ENCODE measurements around the gene TSC22D4.
A peak's percentile ranks its signal among the peaks of the same experiment; 100 is the strongest.
"Not testable (repeated sequence)": the region's sequence is repeated elsewhere in the genome, so short reads cannot be mapped to it uniquely, and the experiment has no call there.

TSC22D4 gene

DNA sequence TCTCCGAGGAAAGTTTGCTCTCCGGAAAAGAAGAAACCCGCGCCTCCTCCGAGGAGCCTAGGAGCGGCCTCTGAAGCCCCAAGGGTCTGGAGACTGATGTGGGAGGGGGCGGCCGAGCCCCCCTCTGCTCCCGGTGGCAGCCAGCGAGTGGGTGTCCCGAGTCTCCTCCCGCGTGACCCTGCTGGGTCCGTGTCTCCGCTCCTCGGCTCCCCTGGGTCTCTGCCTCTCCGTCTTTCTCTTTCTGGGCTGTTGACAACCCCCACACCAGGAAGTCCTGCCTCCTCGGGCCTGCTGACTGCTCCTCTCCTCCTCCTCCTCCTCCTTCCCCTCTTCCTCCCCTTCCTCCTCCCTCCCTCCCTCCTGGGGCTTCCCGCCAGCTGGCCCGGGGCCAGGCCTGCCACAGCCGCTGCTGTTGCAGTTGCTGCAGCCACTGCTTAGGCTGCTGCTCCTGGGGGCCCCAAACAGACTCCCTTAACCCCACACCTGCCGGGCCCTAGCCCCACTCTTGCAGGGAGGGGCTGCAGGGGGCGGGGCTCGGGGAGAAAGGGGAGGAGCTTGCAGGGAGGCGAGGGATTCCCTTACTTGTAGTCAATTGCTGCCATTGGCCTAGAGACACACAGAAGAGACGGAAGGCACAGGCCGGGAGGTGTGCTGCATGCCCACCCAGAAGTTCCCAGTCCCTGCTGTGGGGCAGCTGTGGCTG is at the start of gene TSC22D4:
Gene TSC22D4 (minus strand): TSS at position 257 of the 703 bp plus-strand sequence. CDS start 1,176 bp downstream, outside the sequence.
- peak; percentile 96 for DNase-seq (ENCODE audit: low read depth)

GRCh38 chr7:100528108-100528866 is 49.3 kb upstream of the TSC22D4 start:
- DNase-seq (ENCODE audit: low read depth) = not testable (repeated sequence)

- not testable (repeated sequence) for DNase-seq (ENCODE audit: low read depth)
Measured at GRCh38 chr7:100523192-100523591, 44.2 kb upstream of the TSC22D4 start.

DNA sequence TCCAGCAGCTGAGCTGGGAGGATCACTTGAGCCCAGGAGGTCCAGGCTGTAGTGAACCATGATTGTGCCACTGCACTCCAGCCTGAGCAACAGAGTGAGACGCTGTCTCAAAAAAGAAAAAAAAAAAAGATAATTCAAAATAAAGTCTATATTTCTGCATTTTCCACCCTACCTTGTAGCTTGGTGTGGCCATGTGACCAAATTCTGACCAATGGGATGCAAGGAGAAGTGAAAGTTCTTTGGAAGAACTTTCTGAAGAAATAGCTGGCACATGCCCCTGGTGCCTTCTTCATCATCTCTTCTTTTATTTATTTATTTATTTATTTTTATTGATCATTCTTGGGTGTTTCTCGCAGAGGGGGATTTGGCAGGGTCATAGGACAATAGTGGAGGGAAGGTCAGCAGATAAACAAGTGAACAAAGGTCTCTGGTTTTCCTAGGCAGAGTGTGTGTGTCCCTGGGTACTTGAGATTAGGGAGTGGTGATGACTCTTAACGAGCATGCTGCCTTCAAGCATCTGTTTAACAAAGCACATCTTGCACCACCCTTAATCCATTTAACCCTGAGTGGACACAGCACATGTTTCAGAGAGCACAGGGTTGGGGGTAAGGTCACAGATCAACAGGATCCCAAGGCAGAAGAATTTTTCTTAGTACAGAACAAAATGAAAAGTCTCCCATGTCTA is 43.0 kb upstream of the TSC22D4 start:
- not testable (repeated sequence) for DNase-seq (ENCODE audit: low read depth)

DNA sequence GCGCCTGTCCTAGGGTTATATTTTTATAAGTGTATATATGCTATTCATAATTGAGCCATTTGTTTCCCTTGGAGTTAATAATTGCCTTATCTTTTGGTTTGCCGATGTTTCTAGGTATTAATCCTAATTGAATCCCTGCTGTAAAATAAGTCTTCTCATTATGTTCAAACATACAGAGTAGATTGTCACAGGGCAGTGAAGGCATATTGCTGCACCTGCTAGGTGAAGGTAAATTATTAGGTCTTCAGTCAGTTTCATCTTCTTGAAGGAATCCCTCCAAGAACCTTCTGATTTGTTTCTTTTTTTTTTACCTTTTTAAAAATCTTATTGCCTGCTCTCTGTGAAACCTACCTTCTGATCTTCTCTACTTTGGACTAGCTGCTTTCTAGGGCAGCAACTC is 42.1 kb upstream of the TSC22D4 start:
- no peak for DNase-seq (ENCODE audit: low read depth)

DNA sequence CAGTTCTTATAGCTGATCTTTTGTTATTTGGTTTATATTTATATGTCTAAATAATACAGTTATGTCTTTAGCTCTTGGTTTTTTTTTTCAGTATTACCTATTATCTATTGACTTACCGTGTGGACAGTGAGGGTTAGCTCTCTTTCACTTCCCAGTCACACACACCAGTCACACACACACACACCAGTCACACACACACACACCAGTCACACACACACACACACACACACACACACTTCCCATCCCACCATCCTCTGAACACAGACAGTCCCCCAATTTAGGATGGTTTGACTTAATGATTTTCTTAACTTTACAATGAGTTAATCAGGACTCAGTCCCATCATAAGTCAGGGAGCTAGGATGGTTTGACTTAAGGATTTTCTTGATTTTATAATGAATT is 41.1 kb upstream of the TSC22D4 start:
- no peak for DNase-seq (ENCODE audit: low read depth)

- DNase-seq (ENCODE audit: low read depth) = no peak
Measured at GRCh38 chr7:100519580-100519979, 40.6 kb upstream of the TSC22D4 start.

- DNase-seq (ENCODE audit: low read depth) = no peak
Measured at GRCh38 chr7:100517305-100517704, 38.3 kb upstream of the TSC22D4 start.

GRCh38 chr7:100516135-100516812 is 37.3 kb upstream of the TSC22D4 start:
- DNase-seq (ENCODE audit: low read depth) = peak; percentile 93

GRCh38 chr7:100515072-100515532 is 36.1 kb upstream of the TSC22D4 start:
- DNase-seq (ENCODE audit: low read depth) = peak; percentile 86

DNA sequence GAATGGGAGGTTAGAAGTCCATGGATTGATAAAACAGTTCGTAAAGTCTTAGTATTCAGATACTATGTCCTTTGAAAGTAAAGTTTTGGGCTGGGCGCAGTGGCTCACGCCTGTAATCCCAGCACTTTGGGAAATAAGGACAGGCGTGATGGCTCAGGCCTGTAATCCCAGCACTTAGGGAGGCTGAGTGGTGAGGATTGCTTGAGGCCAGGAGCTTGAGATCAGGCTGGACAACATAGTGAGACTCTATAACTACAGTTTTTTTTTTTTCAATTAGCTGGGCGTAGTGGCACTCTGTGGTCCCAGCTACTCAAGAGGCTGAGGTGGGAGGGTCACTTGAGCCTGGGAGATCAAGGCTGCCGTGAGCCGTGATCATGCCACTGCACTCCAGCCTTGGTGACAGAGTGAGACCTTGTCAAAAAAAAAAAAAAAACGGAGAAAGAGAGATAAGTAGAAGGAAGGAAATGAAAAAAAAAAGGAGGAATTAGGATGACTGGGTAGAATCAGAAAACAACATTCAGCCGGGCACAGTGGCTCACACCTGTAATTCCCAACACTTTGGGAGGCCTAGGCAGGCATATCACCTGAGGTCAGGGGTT is 34.3 kb upstream of the TSC22D4 start:
- no peak for DNase-seq (ENCODE audit: low read depth)

DNA sequence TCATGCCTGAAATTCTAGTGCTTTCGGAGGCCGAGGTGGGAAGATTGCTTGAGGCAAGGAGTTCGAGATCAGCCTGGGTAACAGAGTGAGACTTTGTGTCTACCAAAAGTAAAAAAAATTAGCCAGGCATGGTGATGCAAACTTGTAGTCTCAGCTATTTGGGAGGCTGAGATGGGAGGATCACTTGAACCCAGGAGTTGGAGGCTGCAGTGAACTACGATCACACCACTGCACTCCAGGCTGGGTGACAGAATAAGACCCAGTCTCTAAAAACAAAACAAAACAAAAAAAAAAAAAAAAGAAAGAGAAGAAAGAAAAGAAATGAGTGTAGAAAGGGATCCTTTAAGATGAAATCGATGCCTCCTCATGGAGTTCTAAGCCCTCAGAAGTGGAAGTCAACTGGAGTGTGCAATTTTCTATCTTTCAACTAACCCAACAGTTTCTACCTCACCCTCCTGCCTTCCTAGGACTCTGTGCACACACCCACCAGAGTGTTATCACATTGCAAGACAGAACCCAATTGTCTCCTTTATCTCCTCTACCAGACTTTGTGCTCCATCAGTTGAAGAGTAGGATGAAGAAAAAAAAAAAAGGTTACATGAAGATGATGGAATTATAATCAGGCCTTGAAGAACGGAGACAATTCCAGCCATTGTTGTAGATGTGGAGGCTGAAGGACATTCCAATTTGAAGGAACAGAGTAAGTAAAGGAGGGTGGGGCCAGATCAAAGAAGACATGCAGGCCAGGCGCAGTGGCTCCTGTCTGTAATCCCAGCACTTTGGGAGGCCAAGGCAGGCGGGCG is 31.6 kb upstream of the TSC22D4 start:
- DNase-seq (ENCODE audit: low read depth) = no peak

DNA sequence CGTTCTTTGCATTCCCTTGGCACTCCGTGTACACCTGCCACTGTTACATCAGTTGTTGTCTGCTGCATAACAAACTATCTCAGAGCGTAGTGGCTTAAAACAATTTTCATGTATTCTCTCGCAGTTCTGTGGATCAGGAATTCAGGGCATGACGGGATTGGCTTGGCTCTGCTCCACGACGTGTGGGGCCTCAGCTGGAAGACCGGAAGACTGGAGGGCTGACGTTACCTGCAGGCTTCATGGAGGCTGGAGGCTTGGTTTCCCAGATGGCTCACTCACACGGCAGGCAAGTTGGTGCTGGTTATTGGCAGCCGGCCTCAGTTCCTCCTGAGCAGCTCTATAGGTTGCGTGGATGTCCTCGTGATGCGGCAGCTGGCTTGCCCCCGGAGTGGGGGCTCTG is 30.2 kb upstream of the TSC22D4 start:
- peak; percentile 72 for DNase-seq (ENCODE audit: low read depth)

DNA sequence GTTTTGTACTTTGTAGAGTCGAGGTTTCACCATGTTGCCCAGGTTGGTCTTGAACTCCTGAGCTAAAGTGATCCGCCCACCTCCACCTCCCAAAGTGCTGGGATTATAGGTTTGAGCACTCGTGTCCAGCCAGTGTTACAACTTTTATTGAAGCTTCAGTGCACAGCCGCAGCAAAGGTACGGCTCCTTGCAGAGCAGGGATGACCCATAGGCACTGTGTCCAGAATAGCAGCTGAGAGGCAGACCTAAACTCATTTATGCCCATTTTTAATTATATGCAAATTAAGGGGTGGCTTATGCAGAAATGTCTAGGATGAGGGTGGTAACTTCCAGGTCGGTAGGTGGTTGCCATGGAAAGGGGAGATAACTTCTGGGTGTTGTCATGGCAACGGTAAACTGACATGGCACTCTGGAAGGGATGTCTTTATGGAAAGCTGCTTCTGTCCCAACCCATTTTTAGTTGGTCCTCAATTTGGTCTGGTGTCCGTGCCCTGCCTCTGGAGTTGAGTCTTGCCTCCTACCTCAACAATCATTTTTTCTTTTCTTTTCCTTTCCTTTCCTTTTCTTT is 27.4 kb upstream of the TSC22D4 start:
- no peak for DNase-seq (ENCODE audit: low read depth)

GRCh38 chr7:100504887-100505611 is 26.0 kb upstream of the TSC22D4 start:
- DNase-seq (ENCODE audit: low read depth) = no peak

- DNase-seq (ENCODE audit: low read depth) = not testable (repeated sequence)
Measured at GRCh38 chr7:100504031-100504430, 25.0 kb upstream of the TSC22D4 start.

DNA sequence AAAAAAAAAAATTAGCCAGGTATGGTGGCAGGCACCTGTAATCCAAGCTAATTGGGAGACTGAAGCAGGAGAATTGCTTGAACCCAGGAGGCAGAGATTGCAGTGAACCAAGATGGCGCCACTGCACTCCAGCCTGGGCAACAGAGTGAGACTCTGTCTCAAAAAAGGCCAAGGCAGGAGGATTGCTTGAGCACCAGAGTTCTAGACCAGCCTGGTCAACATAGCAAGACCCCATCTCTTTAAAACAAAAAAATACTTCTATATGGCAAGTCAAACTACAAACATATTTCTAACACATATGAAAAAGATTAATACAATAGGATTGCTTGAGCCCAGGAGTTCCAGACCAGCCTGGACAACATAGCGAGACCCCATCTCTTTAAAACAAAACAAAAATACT is 21.7 kb upstream of the TSC22D4 start:
- not testable (repeated sequence) for DNase-seq (ENCODE audit: low read depth)

DNA sequence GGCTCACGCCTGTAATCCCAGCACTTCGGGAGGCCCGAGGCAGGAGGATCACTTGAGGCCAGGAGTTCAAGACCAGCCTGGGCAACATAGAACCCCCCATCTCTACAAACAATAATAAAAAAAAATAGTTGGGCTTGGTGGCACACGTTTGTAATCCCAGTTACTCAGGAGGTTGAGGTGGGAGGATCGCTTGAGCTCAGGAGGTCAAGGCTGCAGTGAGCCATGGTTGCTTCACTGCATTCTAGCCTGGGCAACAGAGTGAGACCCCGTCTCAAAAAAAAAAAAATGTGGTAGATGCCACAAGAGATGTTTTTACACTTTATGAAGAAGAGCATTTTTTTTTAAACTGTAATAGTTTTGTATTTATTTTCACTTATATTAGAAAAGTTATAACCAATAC is 17.5 kb upstream of the TSC22D4 start:
- DNase-seq (ENCODE audit: low read depth) = no peak

GRCh38 chr7:100493476-100494264 is 14.7 kb upstream of the TSC22D4 start:
- DNase-seq (ENCODE audit: low read depth) = no peak

Measured in fibroblast of gingiva (primary cell).